ENCODE data around the gene LMF2. TPM values are rescaled to one million over a fixed set of nuclear protein-coding genes. Genes with fewer than 3 reads are reported as not detected.
A peak's percentile ranks its signal among the peaks of the same experiment; 100 is the strongest.

The LMF2 gene
- polyA plus RNA-seq, 1 of the 3 experiments (the other 2 are of a cell fraction): 34.3 TPM

GRCh38 chr22:50505776-50506610 is 1.5 kb downstream of the LMF2 start:
- Histone ChIP-seq H3K4me1 (ENCODE audit: control insufficient read depth in 1 of 2, insufficient read depth in 2 of 2, low read depth in 1 of 2, low read length in 1 of 2) (peaks cover 7 to 14% of the 10 kb centered on the region in 2 experiments; a peak in 3 of 4 replicates), H3K4me3 (ENCODE audit: low read depth in 2 of 2, low read length in 1 of 2) (peak overlapping the region; percentile 62 to 81; a peak in 3 of 4 replicates), H2AFZ (ENCODE audit: low read depth) (no peak overlapping the region), H3K9me2 (no peaks in the 10 kb centered on the region), H4K20me1 (ENCODE audit: insufficient read depth) (no peaks in the 10 kb centered on the region), H3K36me3 (replicated peaks in 1 of 2; ENCODE audit: control insufficient read depth in 1 of 2, insufficient read depth in 2 of 2, low read length in 1 of 2) (peaks cover 0 to 18% of the 10 kb centered on the region in 2 experiments), H3K79me2 (ENCODE audit: insufficient read depth) (peaks cover 51% of the 10 kb centered on the region), H3K27ac (ENCODE audit: low read depth in 2 of 2, low read length in 1 of 2) (no peak overlapping the region), H3F3A (replicated peaks; ENCODE audit: insufficient read depth) (peaks cover 6% of the 10 kb centered on the region), H3K9me3 (no peaks in the 10 kb centered on the region), H3K4me2 (peak overlapping the region; percentile 92), H3K27me3 (ENCODE audit: insufficient read depth) (no peaks in the 10 kb centered on the region), H3K9ac (no peak overlapping the region; the same call in 1 of the 2 replicates)
- TF ChIP-seq EZH2phosphoT487 (IDR thresholded peaks at IDR 0.05; ENCODE audit: borderline replicate concordance, low read depth) (no peak), USF1 (IDR thresholded peaks at IDR 0.05; ENCODE audit: borderline replicate concordance, low read depth) (no peak)
- POLR2A ChIA-PET: no interaction called here
- DNase-seq: no peak
- 94% methylated on average over 25 of the region's 41 CpGs for WGBS (ENCODE audit: low lambda C conversion rate)
- CTCF ChIA-PET: interaction anchor here (0.9 to 1.1 kb wide), 2 partner anchors 8 to 20 kb away, joined by 4 to 5 read pairs; partner anchors contain the start of gene SCO2

DNA sequence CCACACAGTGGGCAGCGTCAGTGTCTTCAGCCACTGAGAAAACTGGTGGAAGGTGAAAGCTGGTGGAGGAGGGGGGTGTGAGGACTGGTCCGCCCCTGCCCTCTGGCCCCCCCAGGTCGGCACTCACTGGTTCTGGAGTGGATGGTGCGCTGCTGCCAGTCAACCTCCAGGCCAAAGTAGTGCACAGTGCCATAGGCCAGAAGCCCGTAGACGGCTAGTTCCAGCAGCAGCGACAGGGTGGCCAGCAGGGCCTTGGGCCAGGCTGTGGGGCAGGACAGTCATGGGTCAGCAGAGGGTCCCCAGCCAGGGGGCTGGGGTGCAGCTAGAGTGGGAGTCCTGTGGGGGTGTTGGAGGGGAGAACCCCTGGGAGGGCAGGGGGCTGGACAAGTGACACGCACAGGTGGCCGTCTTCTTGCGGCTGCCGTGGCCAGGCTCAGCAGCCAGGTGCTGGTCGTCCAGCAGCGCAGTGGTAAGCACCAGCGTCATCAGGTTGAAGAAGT is 2.2 kb downstream of the LMF2 start:
- Histone ChIP-seq H3K9ac (no peak overlapping the region), H3K79me2 (ENCODE audit: insufficient read depth) (peaks cover 45% of the 10 kb centered on the region), H3F3A (replicated peaks; ENCODE audit: insufficient read depth) (peaks cover 6% of the 10 kb centered on the region), H3K9me3 (no peaks in the 10 kb centered on the region), H3K4me1 (ENCODE audit: control insufficient read depth in 1 of 2, insufficient read depth in 2 of 2, low read depth in 1 of 2, low read length in 1 of 2) (peaks cover 7 to 14% of the 10 kb centered on the region in 2 experiments; a peak in 3 of 4 replicates), H3K36me3 (replicated peaks in 1 of 2; ENCODE audit: control insufficient read depth in 1 of 2, insufficient read depth in 2 of 2, low read length in 1 of 2) (peaks cover 0 to 18% of the 10 kb centered on the region in 2 experiments), H4K20me1 (ENCODE audit: insufficient read depth) (no peaks in the 10 kb centered on the region), H3K27me3 (ENCODE audit: insufficient read depth) (no peaks in the 10 kb centered on the region), H3K4me2 (no peak overlapping the region), H3K27ac (ENCODE audit: low read depth in 2 of 2, low read length in 1 of 2) (no peak overlapping the region), H2AFZ (ENCODE audit: low read depth) (no peak overlapping the region), H3K4me3 (ENCODE audit: low read depth in 2 of 2, low read length in 1 of 2) (no peak overlapping the region), H3K9me2 (no peaks in the 10 kb centered on the region)
- TF ChIP-seq TAF1 (IDR thresholded peaks at IDR 0.05; ENCODE audit: borderline replicate concordance, low read depth, low read length): no peak
- TF ChIP-seq, protein P1, sequence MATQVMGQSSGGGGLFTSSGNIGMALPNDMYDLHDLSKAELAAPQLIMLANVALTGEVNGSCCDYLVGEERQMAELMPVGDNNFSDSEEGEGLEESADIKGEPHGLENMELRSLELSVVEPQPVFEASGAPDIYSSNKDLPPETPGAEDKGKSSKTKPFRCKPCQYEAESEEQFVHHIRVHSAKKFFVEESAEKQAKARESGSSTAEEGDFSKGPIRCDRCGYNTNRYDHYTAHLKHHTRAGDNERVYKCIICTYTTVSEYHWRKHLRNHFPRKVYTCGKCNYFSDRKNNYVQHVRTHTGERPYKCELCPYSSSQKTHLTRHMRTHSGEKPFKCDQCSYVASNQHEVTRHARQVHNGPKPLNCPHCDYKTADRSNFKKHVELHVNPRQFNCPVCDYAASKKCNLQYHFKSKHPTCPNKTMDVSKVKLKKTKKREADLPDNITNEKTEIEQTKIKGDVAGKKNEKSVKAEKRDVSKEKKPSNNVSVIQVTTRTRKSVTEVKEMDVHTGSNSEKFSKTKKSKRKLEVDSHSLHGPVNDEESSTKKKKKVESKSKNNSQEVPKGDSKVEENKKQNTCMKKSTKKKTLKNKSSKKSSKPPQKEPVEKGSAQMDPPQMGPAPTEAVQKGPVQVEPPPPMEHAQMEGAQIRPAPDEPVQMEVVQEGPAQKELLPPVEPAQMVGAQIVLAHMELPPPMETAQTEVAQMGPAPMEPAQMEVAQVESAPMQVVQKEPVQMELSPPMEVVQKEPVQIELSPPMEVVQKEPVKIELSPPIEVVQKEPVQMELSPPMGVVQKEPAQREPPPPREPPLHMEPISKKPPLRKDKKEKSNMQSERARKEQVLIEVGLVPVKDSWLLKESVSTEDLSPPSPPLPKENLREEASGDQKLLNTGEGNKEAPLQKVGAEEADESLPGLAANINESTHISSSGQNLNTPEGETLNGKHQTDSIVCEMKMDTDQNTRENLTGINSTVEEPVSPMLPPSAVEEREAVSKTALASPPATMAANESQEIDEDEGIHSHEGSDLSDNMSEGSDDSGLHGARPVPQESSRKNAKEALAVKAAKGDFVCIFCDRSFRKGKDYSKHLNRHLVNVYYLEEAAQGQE (IDR thresholded peaks at IDR 0.05; ENCODE audit: low read depth, low read length): no peak
- TF ChIP-seq GATA2 (CRISPR knock-in tag; IDR thresholded peaks at IDR 0.05): no peak
- TF ChIP-seq PBX3 (IDR thresholded peaks at IDR 0.05): no peak
- no peak for TF ChIP-seq TCF12 (IDR thresholded peaks at IDR 0.05)
- TF ChIP-seq GABPA (IDR thresholded peaks at IDR 0.05; ENCODE audit: low read depth): no peak
- no peak for TF ChIP-seq MXI1 (IDR thresholded peaks at IDR 0.05; ENCODE audit: low read depth, low read length)
- no peak for TF ChIP-seq RXRA (IDR thresholded peaks at IDR 0.05; ENCODE audit: borderline replicate concordance, low read depth)
- WGBS (ENCODE audit: low lambda C conversion rate): 93% methylated on average over 4 of the region's 14 CpGs
- no peak for DNase-seq
- CTCF ChIA-PET: no interaction called here
- POLR2A ChIA-PET: no interaction called here
